Endothelial cell of umbilical vein (primary cell): ENCODE measurements around the gene MED16. TPM values are rescaled to one million over a fixed set of nuclear protein-coding genes. Genes with fewer than 3 reads are reported as not detected.

ENCODE experiments used
- BruUV-seq: library from RNA; stranded (reverse); fragments of 400-500 nt; replicated peaks from 2 replicates; lab custom pipeline; 2021; lab: Mats Ljungman, UMichigan
- CTCF ChIA-PET: fragments of 300-600, 350-600 bp; sonication (Branson Sonifier 250); formaldehyde crosslinking; loops from one replicate; lab custom pipeline; 2021; ENCODE audit warnings: antibody characterized with exemption, inconsistent platforms; lab: Charles Lee
- POLR2A ChIA-PET: fragments of 300-600, 350-600 bp; sonication (Branson Sonifier 250); formaldehyde crosslinking; loops from one replicate; lab custom pipeline; 2021; ENCODE audit warnings: antibody characterized with exemption, inconsistent platforms; lab: Charles Lee
- DNase-seq: peaks from one replicate; pipeline ENCODE4 v3.0.0-alpha.2; 2011; ENCODE audit warnings: low read depth, low spot score
- FAIRE-seq: peaks from 2 replicates; lab custom pipeline; 2011; peaks lifted over from hg19 to GRCh38; lab: Jason Lieb, UNC
- H2AFZ ChIP-seq: 2 replicates; pipeline ENCODE4 v1.6.0; 2012; ENCODE audit warnings: low read depth, low read length, control low read depth, inconsistent platforms
- H3K27ac ChIP-seq: 2 replicates; pipeline ENCODE4 v1.5.1; 2011; ENCODE audit warnings: low read depth, mild to moderate bottlenecking, control low read depth, low read length, moderate library complexity; ENCODE audit not compliant: insufficient read depth
- H3K27me3 ChIP-seq, 2 experiments: 2 replicates each; pipeline versions ENCODE4 v1.6.0 to v1.6.1; 2011; ENCODE audit warnings: low read length in 2 of 2, mixed read lengths in 1 of 2; ENCODE audit not compliant: control insufficient read depth in 2 of 2, insufficient read depth in 2 of 2
- H3K36me3 ChIP-seq, 2 experiments: 2 replicates in 1 of 2; 3 replicates in 1 of 2; pipeline ENCODE4 v1.5.1; 2011; ENCODE audit warnings: low read length in 2 of 2, mild to moderate bottlenecking in 1 of 2, moderate library complexity in 1 of 2; ENCODE audit not compliant: control insufficient read depth in 2 of 2, insufficient read depth in 2 of 2; ENCODE audit errors: extremely low read depth in 1 of 2
- H3K4me1 ChIP-seq: 3 replicates; pipeline ENCODE4 v1.5.1; 2011; ENCODE audit warnings: mild to moderate bottlenecking, low read length; ENCODE audit not compliant: control insufficient read depth, insufficient read depth; ENCODE audit errors: extremely low read depth
- H3K4me2 ChIP-seq: 2 replicates; pipeline ENCODE4 v1.6.1; 2011; ENCODE audit warnings: low read length, control low read depth, mixed read lengths; ENCODE audit not compliant: insufficient read depth
- H3K4me3 ChIP-seq, 3 experiments: fragments of 200-600 bp in 1 of 3; sonication (generic), shearing (Covaris generic) in 1 of 3; replicated peaks in 1 of 3; 2 replicates each; pipeline ENCODE4 v1.5.1; 2011 to 2016; ENCODE audit warnings: control low read depth in 3 of 3, low read length in 3 of 3, mild to moderate bottlenecking in 2 of 3, inconsistent platforms in 1 of 3, low read depth in 1 of 3, moderate library complexity in 1 of 3; ENCODE audit not compliant: insufficient read depth in 1 of 3
- H3K79me2 ChIP-seq: 2 replicates; pipeline ENCODE4 v1.6.0; 2012; ENCODE audit warnings: low read length, inconsistent platforms; ENCODE audit not compliant: control insufficient read depth, insufficient read depth
- H3K9ac ChIP-seq: replicated peaks from 2 replicates; pipeline ENCODE3; 2011; ENCODE audit warnings: low read length, control low read depth; ENCODE audit not compliant: insufficient read depth; ENCODE audit errors: extremely low read depth
- H3K9me1 ChIP-seq: replicated peaks from 3 replicates; pipeline ENCODE4 v1.6.0; 2011; ENCODE audit warnings: mild to moderate bottlenecking, low read length; ENCODE audit not compliant: control insufficient read depth, insufficient read depth; ENCODE audit errors: extremely low read depth
- H3K9me3 ChIP-seq: replicated peaks from 2 replicates; pipeline ENCODE4 v1.5.1; 2012; ENCODE audit warnings: low read length, inconsistent platforms; ENCODE audit not compliant: control insufficient read depth, insufficient read depth
- H4K20me1 ChIP-seq: replicated peaks from 2 replicates; pipeline ENCODE3; 2011; ENCODE audit warnings: mild to moderate bottlenecking, low read length; ENCODE audit not compliant: control insufficient read depth, insufficient read depth; ENCODE audit errors: extremely low read depth
- EZH2 ChIP-seq: IDR thresholded peaks from 2 replicates; pipeline ENCODE4 v1.6.1; 2012; ENCODE audit warnings: borderline replicate concordance, low read depth, mild to moderate bottlenecking, moderate library complexity, low read length, inconsistent platforms; ENCODE audit not compliant: severe bottlenecking
- FOS ChIP-seq: IDR thresholded peaks from 2 replicates; pipeline ENCODE4 v1.6.1; 2011; ENCODE audit warnings: mild to moderate bottlenecking, low read length, moderate library complexity, borderline replicate concordance; ENCODE audit not compliant: insufficient read depth
- GATA2 ChIP-seq: IDR thresholded peaks from 2 replicates; pipeline ENCODE4 v1.7.0; 2011; ENCODE audit warnings: low read depth, mild to moderate bottlenecking, moderate library complexity, mixed read lengths, low read length; ENCODE audit not compliant: insufficient read length, insufficient read depth
- JUN ChIP-seq: IDR thresholded peaks from 2 replicates; pipeline ENCODE4 v1.6.1; 2011; ENCODE audit warnings: borderline replicate concordance, low read depth; ENCODE audit not compliant: insufficient read length, insufficient read depth
- MYC ChIP-seq: IDR thresholded peaks from one replicate; pipeline ENCODE4 v1.6.1; 2011; ENCODE audit warnings: mild to moderate bottlenecking, low read depth, low read length
- POLR2A ChIP-seq: IDR thresholded peaks from 2 replicates; pipeline ENCODE4 v1.6.1; 2012; ENCODE audit warnings: low read depth, mild to moderate bottlenecking, control low read depth, low read length
- POLR2AphosphoS5 ChIP-seq: IDR thresholded peaks from 2 replicates; pipeline ENCODE4 v1.6.1; 2012; ENCODE audit warnings: low read depth, mild to moderate bottlenecking, control low read depth, low read length, moderate library complexity; ENCODE audit not compliant: insufficient read depth
- dilution Hi-C: fragments of 300-500 bp; cut with MboI; formaldehyde crosslinking; loops from one replicate; pipeline ENCODE4 v1.15.0; 2019; ENCODE audit warnings: low sequenced_read_pairs; ENCODE audit not compliant: extremely low pct_ligation_motif_present
- intact Hi-C: fragments of 100-400 bp; cut with micrococcal nuclease; formaldehyde crosslinking; loops from one replicate; pipeline ENCODE4 v1.10.0; 2022
- polyA plus RNA-seq, 4 experiments: library from polyadenylated mRNA; depleted of rRNA in 3 of 4; stranded (reverse) in 3 of 4; unstranded in 1 of 4; fragments of >200 nt; gene quantifications; 2 replicates each; pipeline versions ENCODE4 v1.2.1 to v1.2.3, GENCODE V29; 2011 to 2012; ENCODE audit warnings: missing spikeins in 1 of 4
- total RNA-seq: library from RNA; stranded (reverse); gene quantifications from 2 replicates; pipeline ENCODE4 v1.2.3, GENCODE V29; 2021
- TF ChIP-seq, protein P1 (sequence below): IDR thresholded peaks from 2 replicates; pipeline ENCODE4 v1.6.1; 2011; ENCODE audit not compliant: insufficient read depth, insufficient read length
- TF ChIP-seq, protein P2 (sequence below), 2 donors: IDR thresholded peaks; 1 replicate in 1 of 2; 2 replicates in 1 of 2; pipeline ENCODE4 v1.5.1; 2011; ENCODE audit warnings: low read length in 2 of 2, mild to moderate bottlenecking in 2 of 2, moderate library complexity in 2 of 2, control low read depth in 1 of 2, inconsistent platforms in 1 of 2, low read depth in 1 of 2; ENCODE audit not compliant: insufficient read depth in 1 of 2; ENCODE audit errors: extremely low read depth in 1 of 2

MED16 gene
- total and polyA plus RNA-seq, 2 donors (not counting 3 experiments of a cell fraction or from before 2014, with no cell fraction given): 63.1 to 66.5 TPM

DNA sequence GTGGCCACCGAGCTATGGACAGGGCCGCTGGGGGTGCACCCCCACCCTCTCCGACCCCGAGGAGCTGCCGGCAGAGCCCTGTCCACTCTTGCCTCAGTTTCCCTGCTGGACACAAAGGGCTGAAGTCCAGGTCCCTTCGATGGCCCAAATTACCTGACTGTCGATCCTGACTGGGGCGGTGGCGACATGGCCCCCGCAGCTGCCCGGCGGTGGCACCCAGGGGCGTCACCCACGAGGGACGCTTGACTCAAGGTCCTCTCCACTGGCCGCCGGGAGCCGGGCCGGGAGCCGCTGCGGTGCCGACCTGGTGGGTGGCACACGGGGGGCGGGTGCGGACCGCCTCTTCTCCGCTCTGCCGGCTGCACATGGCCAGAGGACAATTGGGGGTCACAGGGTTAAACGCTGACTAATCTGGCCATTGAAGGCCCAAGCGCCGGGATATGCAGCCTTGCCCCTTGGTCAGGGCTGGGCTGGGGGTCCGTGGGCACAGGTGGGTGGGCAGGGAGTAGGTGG lies 49.2 kb upstream of the MED16 start:
- no TSS peak for BruUV-seq
- H3K4me1 ChIP-seq: peaks cover 19% of the 10 kb centered on the region
- H3K36me3 ChIP-seq: no peaks in the 10 kb centered on the region
- POLR2A ChIA-PET: no interaction called here
- H3K79me2 ChIP-seq: peaks cover 2% of the 10 kb centered on the region
- TF ChIP-seq EZH2 (no peak), MYC (no peak), GATA2 (no peak), JUN (no peak), POLR2AphosphoS5 (no peak), FOS (no peak), POLR2A (no peak)
- TF ChIP-seq, protein P1, sequence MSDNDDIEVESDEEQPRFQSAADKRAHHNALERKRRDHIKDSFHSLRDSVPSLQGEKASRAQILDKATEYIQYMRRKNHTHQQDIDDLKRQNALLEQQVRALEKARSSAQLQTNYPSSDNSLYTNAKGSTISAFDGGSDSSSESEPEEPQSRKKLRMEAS: no peak
- TF ChIP-seq, protein P2, sequence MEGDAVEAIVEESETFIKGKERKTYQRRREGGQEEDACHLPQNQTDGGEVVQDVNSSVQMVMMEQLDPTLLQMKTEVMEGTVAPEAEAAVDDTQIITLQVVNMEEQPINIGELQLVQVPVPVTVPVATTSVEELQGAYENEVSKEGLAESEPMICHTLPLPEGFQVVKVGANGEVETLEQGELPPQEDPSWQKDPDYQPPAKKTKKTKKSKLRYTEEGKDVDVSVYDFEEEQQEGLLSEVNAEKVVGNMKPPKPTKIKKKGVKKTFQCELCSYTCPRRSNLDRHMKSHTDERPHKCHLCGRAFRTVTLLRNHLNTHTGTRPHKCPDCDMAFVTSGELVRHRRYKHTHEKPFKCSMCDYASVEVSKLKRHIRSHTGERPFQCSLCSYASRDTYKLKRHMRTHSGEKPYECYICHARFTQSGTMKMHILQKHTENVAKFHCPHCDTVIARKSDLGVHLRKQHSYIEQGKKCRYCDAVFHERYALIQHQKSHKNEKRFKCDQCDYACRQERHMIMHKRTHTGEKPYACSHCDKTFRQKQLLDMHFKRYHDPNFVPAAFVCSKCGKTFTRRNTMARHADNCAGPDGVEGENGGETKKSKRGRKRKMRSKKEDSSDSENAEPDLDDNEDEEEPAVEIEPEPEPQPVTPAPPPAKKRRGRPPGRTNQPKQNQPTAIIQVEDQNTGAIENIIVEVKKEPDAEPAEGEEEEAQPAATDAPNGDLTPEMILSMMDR (IDR thresholded peaks at IDR 0.05; ENCODE audit: extremely low read depth in 1 of 2, insufficient read depth in 1 of 2, low read depth in 1 of 2, low read length in 2 of 2): no peak
- no peaks in the 10 kb centered on the region for H3K27me3 ChIP-seq
- intact Hi-C loops: no loop called here
- DNase-seq: no peak
- H3K9ac ChIP-seq: no peak overlapping the region
- no peaks in the 10 kb centered on the region for H3K9me1 ChIP-seq
- no peak overlapping the region for H2AFZ ChIP-seq
- dilution Hi-C loops: no loop called here
- no peak overlapping the region for H3K27ac ChIP-seq
- H3K4me2 ChIP-seq: no peak overlapping the region
- H3K4me3 ChIP-seq: no peak overlapping the region
- no peaks in the 10 kb centered on the region for H4K20me1 ChIP-seq
- H3K9me3 ChIP-seq: no peaks in the 10 kb centered on the region
- no peak for FAIRE-seq
- CTCF ChIA-PET: no interaction called here
